GM12878 (cell line): ENCODE measurements around the gene PGAM1. TPM values are rescaled to one million over a fixed set of nuclear protein-coding genes. Genes with fewer than 3 reads are reported as not detected.

Experiments used
- ATAC-seq: fragments of 200-7000 bp; cut with Tn5 transposase; 3 replicates; pipeline ENCODE4 v1.9.1; 2020; ENCODE audit warnings: mild to moderate bottlenecking, moderate library complexity
- BruUV-seq: library from RNA; stranded (reverse); fragments of 400-500 nt; replicated peaks from 2 replicates; lab custom pipeline; 2021; lab: Mats Ljungman, UMichigan
- CTCF ChIA-PET: fragments of 300-600 bp; sonication (Branson Sonifier 250); formaldehyde crosslinking; extraction: SDS; loops from one replicate; lab custom pipeline; 2021; ENCODE audit warnings: inconsistent platforms; lab: Yijun Ruan, JAX
- POLR2A ChIA-PET: fragments of 350-600 bp; formaldehyde crosslinking; extraction: SDS; loops from one replicate; lab custom pipeline; 2021; ENCODE audit warnings: inconsistent platforms; lab: Charles Lee
- RAD21 ChIA-PET: fragments of 300-600 bp; sonication (Branson Sonifier 250); formaldehyde crosslinking; loops from one replicate; lab custom pipeline; 2023; ENCODE audit warnings: antibody characterized with exemption; ENCODE audit not compliant: unreplicated experiment; lab: Charles Lee
- SMC1A ChIA-PET: fragments of 300-600 bp; sonication (Branson Sonifier 250); formaldehyde crosslinking; loops from one replicate; lab custom pipeline; 2023; ENCODE audit not compliant: unreplicated experiment, uncharacterized antibody; lab: Charles Lee
- DNase-seq: peaks from one replicate; pipeline ENCODE4 v3.0.0-alpha.2; 2011; ENCODE audit warnings: low read depth, low spot score
- FAIRE-seq: peaks from 3 replicates; lab custom pipeline; 2011; peaks lifted over from hg19 to GRCh38; lab: Jason Lieb, UNC
- H2AFZ ChIP-seq: 2 replicates; pipeline ENCODE4 v1.6.0; 2011; ENCODE audit warnings: low read depth, low read length, control low read depth; ENCODE audit not compliant: control insufficient read depth
- H3K27ac ChIP-seq: 2 replicates; pipeline ENCODE4 v1.5.1; 2011; ENCODE audit warnings: control low read depth; ENCODE audit not compliant: control insufficient read depth, insufficient read depth
- H3K27me3 ChIP-seq, 2 experiments: replicated peaks in 1 of 2; 2 replicates each; pipeline versions ENCODE4 v1.6.0 to v1.6.1; 2011; ENCODE audit warnings: low read length in 1 of 2; ENCODE audit not compliant: control insufficient read depth in 2 of 2, insufficient read depth in 2 of 2
- H3K36me3 ChIP-seq, 2 experiments: 2 replicates each; pipeline ENCODE4 v1.5.1; 2011; ENCODE audit warnings: low read length in 1 of 2; ENCODE audit not compliant: control insufficient read depth in 2 of 2, insufficient read depth in 2 of 2
- H3K4me1 ChIP-seq: 2 replicates; pipeline ENCODE4 v1.6.1; 2011; ENCODE audit warnings: mild to moderate bottlenecking, low read length, moderate library complexity, mixed read lengths; ENCODE audit not compliant: control insufficient read depth, insufficient read depth
- H3K4me2 ChIP-seq: 2 replicates; pipeline ENCODE4 v1.6.0; 2011; ENCODE audit warnings: control low read depth; ENCODE audit not compliant: control insufficient read depth, insufficient read depth
- H3K4me3 ChIP-seq: fragments of 200-600 bp; sonication (generic); 2 replicates; pipeline ENCODE4 v1.5.1; 2016
- H3K79me2 ChIP-seq: 2 replicates; pipeline ENCODE4 v1.6.0; 2011; ENCODE audit warnings: low read length; ENCODE audit not compliant: control insufficient read depth, insufficient read depth
- H3K9ac ChIP-seq: 2 replicates; pipeline ENCODE4 v1.8.0; 2011; ENCODE audit warnings: low read length, control low read depth, mixed read lengths; ENCODE audit not compliant: control insufficient read depth, insufficient read depth
- H3K9me3 ChIP-seq: replicated peaks from 3 replicates; pipeline ENCODE4 v1.5.1; 2011; ENCODE audit warnings: mild to moderate bottlenecking, low read length; ENCODE audit not compliant: control insufficient read depth, insufficient read depth
- H4K20me1 ChIP-seq: 2 replicates; pipeline ENCODE4 v1.6.0; 2011; ENCODE audit not compliant: control insufficient read depth, insufficient read depth
- ATF2 ChIP-seq: IDR thresholded peaks from 2 replicates; pipeline ENCODE4 v1.6.1; 2012; ENCODE audit warnings: low read length, inconsistent platforms
- HDAC2 ChIP-seq: fragments of 200-600 bp; sonication (generic); IDR thresholded peaks from 2 replicates; pipeline ENCODE4 v1.6.1; 2017
- KLF5 ChIP-seq: fragments of 450-650 bp; IDR thresholded peaks from 2 replicates; pipeline ENCODE4 v1.6.1; 2014; ENCODE audit warnings: mild to moderate bottlenecking; ENCODE audit not compliant: partially characterized antibody
- NFYA ChIP-seq: IDR thresholded peaks from 2 replicates; pipeline ENCODE4 v1.6.1; 2011; ENCODE audit warnings: low read depth, mild to moderate bottlenecking, low read length, improper control_type of control experiment, borderline replicate concordance
- NKRF ChIP-seq: fragments of 450-650 bp; conservative IDR thresholded peaks from 2 replicates; pipeline ENCODE4 v1.6.1; 2017; ENCODE audit warnings: mild to moderate bottlenecking, moderate library complexity
- NR2C2 ChIP-seq: IDR thresholded peaks from 2 replicates; pipeline ENCODE4 v1.6.1; 2011; ENCODE audit warnings: borderline replicate concordance, low read depth; ENCODE audit not compliant: control insufficient read depth, insufficient read length
- NRF1 ChIP-seq: conservative IDR thresholded peaks from 2 replicates; pipeline ENCODE4 v1.6.1; 2011; ENCODE audit warnings: mild to moderate bottlenecking, low read depth, low read length, improper control_type of control experiment
- PAX8 ChIP-seq: fragments of 450-650 bp; IDR thresholded peaks from 2 replicates; pipeline ENCODE4 v1.6.1; 2017; ENCODE audit warnings: mild to moderate bottlenecking, moderate library complexity
- POLR2AphosphoS2 ChIP-seq: IDR thresholded peaks from 2 replicates; pipeline ENCODE4 v1.6.1; 2011; ENCODE audit warnings: low read depth, mild to moderate bottlenecking, low read length, improper control_type of control experiment, moderate library complexity
- SKIL ChIP-seq: fragments of 450-650 bp; IDR thresholded peaks from 2 replicates; pipeline ENCODE4 v1.6.1; 2017; ENCODE audit warnings: mild to moderate bottlenecking, low read depth, inconsistent platforms; ENCODE audit not compliant: poor library complexity, severe bottlenecking
- SMARCA5 ChIP-seq: fragments of 450-650 bp; IDR thresholded peaks from 2 replicates; pipeline ENCODE4 v1.6.1; 2017; ENCODE audit warnings: mild to moderate bottlenecking
- SREBF1 ChIP-seq: IDR thresholded peaks from 2 replicates; pipeline ENCODE4 v1.6.1; 2012; ENCODE audit warnings: mild to moderate bottlenecking, low read length
- STAT1 ChIP-seq: fragments of 450-650 bp; conservative IDR thresholded peaks from 2 replicates; pipeline ENCODE4 v1.6.1; 2014; ENCODE audit warnings: antibody characterized with exemption, mild to moderate bottlenecking
- TBL1XR1 ChIP-seq: IDR thresholded peaks from 2 replicates; pipeline ENCODE4 v1.6.1; 2012; ENCODE audit warnings: low read depth, low read length, improper control_type of control experiment
- WGBS: methylation state at CpG from one replicate; pipeline ENCODE4 v1.1.6; 2016; ENCODE audit warnings: low lambda C conversion rate; ENCODE audit not compliant: insufficient replicate concordance, insufficient coverage; ENCODE audit errors: missing lambda C conversion rate; 5-methylcytosine and 5-hydroxymethylcytosine counted together
- in situ Hi-C: fragments of 300-500 bp; cut with MboI; formaldehyde crosslinking; loops from 9 replicates; pipeline ENCODE4 v1.14.3; 2018; ENCODE audit warnings: mixed read lengths
- intact Hi-C: fragments of 100-400 bp; cut with micrococcal nuclease; formaldehyde crosslinking; loops from one replicate; pipeline ENCODE4 v1.14.2; 2022; ENCODE audit not compliant: unreplicated experiment
- polyA plus RNA-seq, 11 experiments: library from polyadenylated mRNA; depleted of rRNA in 4 of 11; unstranded in 6 of 11; stranded (reverse) in 5 of 11; fragments of >200 nt; fragmentation: Nextera tagmentation in 4 of 11; fragmentation: Illumina TruSeq in 1 of 11; extraction: Ambion mirVana in 4 of 11; extraction: Trizol in 1 of 11; gene quantifications; 1 replicate in 1 of 11; 2 replicates in 10 of 11; pipeline versions ENCODE4 v1.2.1 to v1.2.3, GENCODE V29; 2011 to 2016; ENCODE audit warnings: inconsistent platforms in 2 of 11, missing spikeins in 2 of 11, low read depth in 1 of 11
- total RNA-seq, 4 experiments: library from RNA; depleted of rRNA in 3 of 4; stranded (reverse); fragments of >200 nt in 3 of 4; fragmentation: Illumina TruSeq in 1 of 4; extraction: Trizol in 1 of 4; gene quantifications; 2 replicates each; pipeline versions ENCODE4 v1.2.1 to v1.2.3, GENCODE V29; 2013 to 2021
- TF ChIP-seq, protein P1 (sequence below): IDR thresholded peaks from 2 replicates; pipeline ENCODE4 v1.6.1; 2012; ENCODE audit warnings: low read depth, low read length, improper control_type of control experiment
- TF ChIP-seq, protein P2 (sequence below): fragments of 450-650 bp; IDR thresholded peaks from 2 replicates; pipeline ENCODE4 v1.6.1; 2014; ENCODE audit warnings: mild to moderate bottlenecking

The PGAM1 gene
- total and polyA plus RNA-seq, 10 of the 15 experiments (the other 5 are each of a cell fraction or from before 2014, with no cell fraction given) = 115 to 1,362 (median 744) TPM

DNA sequence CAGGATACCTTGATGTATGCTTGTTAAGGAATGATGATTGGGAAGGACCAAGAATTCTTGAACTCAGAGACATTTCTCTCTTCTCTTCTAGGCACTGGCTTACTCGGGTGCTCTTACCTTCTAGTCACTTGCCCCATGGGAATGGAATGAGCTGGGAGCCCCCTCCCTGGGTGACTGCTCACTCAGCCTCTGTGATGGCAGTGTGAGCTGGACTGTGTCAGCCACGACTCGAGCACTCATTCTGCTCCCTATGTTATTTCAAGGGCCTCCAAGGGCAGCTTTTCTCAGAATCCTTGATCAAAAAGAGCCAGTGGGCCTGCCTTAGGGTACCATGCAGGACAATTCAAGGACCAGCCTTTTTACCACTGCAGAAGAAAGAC, 30.7 kb downstream of the PGAM1 start:
- CTCF ChIA-PET = interaction anchor here (0.6 to 2.2 kb wide), 3 partner anchors 10 to 426 kb away, joined by 3 to 17 read pairs (median 3); no protein-coding TSS in a partner anchor

More for the DNA sequence above, 30.7 kb downstream of the PGAM1 start:
- Histone ChIP-seq H4K20me1 (no peaks in the 10 kb centered on the region), H3K36me3 (peaks cover 17 to 38% of the 10 kb centered on the region in 2 experiments), H3K4me2 (no peak overlapping the region)
- FAIRE-seq (no peak), ATAC-seq (no peak)
- in situ Hi-C loops = no loop called here
- POLR2A ChIA-PET = interaction anchor here (1.0 kb wide), 1 partner anchor 102 kb away, joined by 3 read pairs; no protein-coding TSS in a partner anchor
- TF ChIP-seq STAT1 (no peak), ATF2 (no peak), PAX8 (no peak), SREBF1 (no peak), KLF5 (no peak), HDAC2 (no peak), SMARCA5 (no peak), NRF1 (no peak), POLR2AphosphoS2 (no peak), NR2C2 (no peak), NKRF (no peak), NFYA (no peak), SKIL (no peak), TBL1XR1 (no peak)
- TF ChIP-seq, protein P1, sequence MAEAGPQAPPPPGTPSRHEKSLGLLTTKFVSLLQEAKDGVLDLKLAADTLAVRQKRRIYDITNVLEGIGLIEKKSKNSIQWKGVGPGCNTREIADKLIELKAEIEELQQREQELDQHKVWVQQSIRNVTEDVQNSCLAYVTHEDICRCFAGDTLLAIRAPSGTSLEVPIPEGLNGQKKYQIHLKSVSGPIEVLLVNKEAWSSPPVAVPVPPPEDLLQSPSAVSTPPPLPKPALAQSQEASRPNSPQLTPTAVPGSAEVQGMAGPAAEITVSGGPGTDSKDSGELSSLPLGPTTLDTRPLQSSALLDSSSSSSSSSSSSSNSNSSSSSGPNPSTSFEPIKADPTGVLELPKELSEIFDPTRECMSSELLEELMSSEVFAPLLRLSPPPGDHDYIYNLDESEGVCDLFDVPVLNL = no peak
- TF ChIP-seq, protein P2, sequence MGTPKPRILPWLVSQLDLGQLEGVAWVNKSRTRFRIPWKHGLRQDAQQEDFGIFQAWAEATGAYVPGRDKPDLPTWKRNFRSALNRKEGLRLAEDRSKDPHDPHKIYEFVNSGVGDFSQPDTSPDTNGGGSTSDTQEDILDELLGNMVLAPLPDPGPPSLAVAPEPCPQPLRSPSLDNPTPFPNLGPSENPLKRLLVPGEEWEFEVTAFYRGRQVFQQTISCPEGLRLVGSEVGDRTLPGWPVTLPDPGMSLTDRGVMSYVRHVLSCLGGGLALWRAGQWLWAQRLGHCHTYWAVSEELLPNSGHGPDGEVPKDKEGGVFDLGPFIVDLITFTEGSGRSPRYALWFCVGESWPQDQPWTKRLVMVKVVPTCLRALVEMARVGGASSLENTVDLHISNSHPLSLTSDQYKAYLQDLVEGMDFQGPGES = no peak
- TF ChIP-seq, all 136 proteins: peak for 0
- intact Hi-C loops = no loop called here
- ChIA-PET SMC1A (no interaction called here), RAD21 (no interaction called here)
- no TSS peak for BruUV-seq
- Histone ChIP-seq H3K9me3 (no peaks in the 10 kb centered on the region), H3K4me1 (no peaks in the 10 kb centered on the region), H3K79me2 (no peaks in the 10 kb centered on the region), H3K9ac (no peak overlapping the region), H2AFZ (no peak overlapping the region), H3K4me3 (no peak overlapping the region), H3K27ac (no peak overlapping the region), H3K27me3 (no peaks in the 10 kb centered on the region)
- no peak for DNase-seq
- WGBS = 33% methylated on average over 3 of the region's 3 CpGs
